GM12878 (cell line): ENCODE measurements around the gene CD276. TPM values are rescaled to one million over a fixed set of nuclear protein-coding genes. Genes with fewer than 3 reads are reported as not detected.

Experiments
- ATAC-seq: fragments of 200-7000 bp; cut with Tn5 transposase; 3 replicates; pipeline ENCODE4 v1.9.1; 2020; ENCODE audit warnings: mild to moderate bottlenecking, moderate library complexity
- BruUV-seq: library from RNA; stranded (reverse); fragments of 400-500 nt; replicated peaks from 2 replicates; lab custom pipeline; 2021; lab: Mats Ljungman, UMichigan
- CTCF ChIA-PET: fragments of 300-600 bp; sonication (Branson Sonifier 250); formaldehyde crosslinking; extraction: SDS; loops from one replicate; lab custom pipeline; 2021; ENCODE audit warnings: inconsistent platforms; lab: Yijun Ruan, JAX
- POLR2A ChIA-PET: fragments of 350-600 bp; formaldehyde crosslinking; extraction: SDS; loops from one replicate; lab custom pipeline; 2021; ENCODE audit warnings: inconsistent platforms; lab: Charles Lee
- RAD21 ChIA-PET: fragments of 300-600 bp; sonication (Branson Sonifier 250); formaldehyde crosslinking; loops from one replicate; lab custom pipeline; 2023; ENCODE audit warnings: antibody characterized with exemption; ENCODE audit not compliant: unreplicated experiment; lab: Charles Lee
- SMC1A ChIA-PET: fragments of 300-600 bp; sonication (Branson Sonifier 250); formaldehyde crosslinking; loops from one replicate; lab custom pipeline; 2023; ENCODE audit not compliant: unreplicated experiment, uncharacterized antibody; lab: Charles Lee
- DNase-seq: peaks from one replicate; pipeline ENCODE4 v3.0.0-alpha.2; 2011; ENCODE audit warnings: low read depth, low spot score
- FAIRE-seq: peaks from 3 replicates; lab custom pipeline; 2011; peaks lifted over from hg19 to GRCh38; lab: Jason Lieb, UNC
- H2AFZ ChIP-seq: 2 replicates; pipeline ENCODE4 v1.6.0; 2011; ENCODE audit warnings: low read depth, low read length, control low read depth; ENCODE audit not compliant: control insufficient read depth
- H3K27ac ChIP-seq: 2 replicates; pipeline ENCODE4 v1.5.1; 2011; ENCODE audit warnings: control low read depth; ENCODE audit not compliant: control insufficient read depth, insufficient read depth
- H3K27me3 ChIP-seq, 2 experiments: replicated peaks in 1 of 2; 2 replicates each; pipeline versions ENCODE4 v1.6.0 to v1.6.1; 2011; ENCODE audit warnings: low read length in 1 of 2; ENCODE audit not compliant: control insufficient read depth in 2 of 2, insufficient read depth in 2 of 2
- H3K36me3 ChIP-seq, 2 experiments: 2 replicates each; pipeline ENCODE4 v1.5.1; 2011; ENCODE audit warnings: low read length in 1 of 2; ENCODE audit not compliant: control insufficient read depth in 2 of 2, insufficient read depth in 2 of 2
- H3K4me1 ChIP-seq: 2 replicates; pipeline ENCODE4 v1.6.1; 2011; ENCODE audit warnings: mild to moderate bottlenecking, low read length, moderate library complexity, mixed read lengths; ENCODE audit not compliant: control insufficient read depth, insufficient read depth
- H3K4me2 ChIP-seq: 2 replicates; pipeline ENCODE4 v1.6.0; 2011; ENCODE audit warnings: control low read depth; ENCODE audit not compliant: control insufficient read depth, insufficient read depth
- H3K4me3 ChIP-seq: fragments of 200-600 bp; sonication (generic); 2 replicates; pipeline ENCODE4 v1.5.1; 2016
- H3K79me2 ChIP-seq: 2 replicates; pipeline ENCODE4 v1.6.0; 2011; ENCODE audit warnings: low read length; ENCODE audit not compliant: control insufficient read depth, insufficient read depth
- H3K9ac ChIP-seq: 2 replicates; pipeline ENCODE4 v1.8.0; 2011; ENCODE audit warnings: low read length, control low read depth, mixed read lengths; ENCODE audit not compliant: control insufficient read depth, insufficient read depth
- H3K9me3 ChIP-seq: replicated peaks from 3 replicates; pipeline ENCODE4 v1.5.1; 2011; ENCODE audit warnings: mild to moderate bottlenecking, low read length; ENCODE audit not compliant: control insufficient read depth, insufficient read depth
- H4K20me1 ChIP-seq: 2 replicates; pipeline ENCODE4 v1.6.0; 2011; ENCODE audit not compliant: control insufficient read depth, insufficient read depth
- EED ChIP-seq: sonication (generic); IDR thresholded peaks from 2 replicates; pipeline ENCODE4 v1.6.1; 2016; ENCODE audit warnings: antibody characterized with exemption, low read depth
- MYC ChIP-seq: IDR thresholded peaks from 2 replicates; pipeline ENCODE4 v1.6.1; 2011; ENCODE audit warnings: mild to moderate bottlenecking, low read length, moderate library complexity, inconsistent platforms; ENCODE audit not compliant: insufficient read depth, insufficient replicate concordance, insufficient read length, severe bottlenecking
- PML ChIP-seq: IDR thresholded peaks from 2 replicates; pipeline ENCODE4 v1.6.1; 2012; ENCODE audit warnings: low read length, inconsistent platforms
- POLR2A ChIP-seq: IDR thresholded peaks from 2 replicates; pipeline ENCODE4 v1.6.1; 2011; ENCODE audit warnings: low read depth, mild to moderate bottlenecking, low read length
- RB1 ChIP-seq: fragments of 450-650 bp; formaldehyde crosslinking; IDR thresholded peaks from 2 replicates; pipeline ENCODE4 v1.6.1; 2017; ENCODE audit warnings: mild to moderate bottlenecking, borderline replicate concordance
- RCOR1 ChIP-seq: conservative IDR thresholded peaks from 2 replicates; pipeline ENCODE4 v1.6.1; 2012; ENCODE audit warnings: low read depth, low read length, improper control_type of control experiment
- SMAD5 ChIP-seq: IDR thresholded peaks from 2 replicates; pipeline ENCODE4 v1.6.1; 2016; ENCODE audit warnings: antibody characterized with exemption, low read depth
- SP1 ChIP-seq: IDR thresholded peaks from one replicate; pipeline ENCODE4 v1.6.1; 2011; ENCODE audit warnings: low read depth, low read length
- SPI1 ChIP-seq: IDR thresholded peaks from 2 replicates; pipeline ENCODE4 v1.6.1; 2011; ENCODE audit warnings: low read depth, mild to moderate bottlenecking, low read length, moderate library complexity, borderline replicate concordance; ENCODE audit not compliant: insufficient read depth
- SUPT20H ChIP-seq: IDR thresholded peaks from 2 replicates; pipeline ENCODE4 v1.6.1; 2011; ENCODE audit warnings: low read depth, mild to moderate bottlenecking, low read length, moderate library complexity, borderline replicate concordance; ENCODE audit not compliant: control insufficient read depth
- SUZ12 ChIP-seq: fragments of 200-600 bp; sonication (generic); IDR thresholded peaks from one replicate; pipeline ENCODE4 v1.6.1; 2018; ENCODE audit warnings: antibody characterized with exemption, mild to moderate bottlenecking; ENCODE audit not compliant: unreplicated experiment
- YBX1 ChIP-seq: fragments of 450-650 bp; IDR thresholded peaks from 2 replicates; pipeline ENCODE4 v1.6.1; 2016; ENCODE audit warnings: antibody characterized with exemption
- ZBED1 ChIP-seq: IDR thresholded peaks from 2 replicates; pipeline ENCODE4 v1.6.1; 2016; ENCODE audit warnings: borderline replicate concordance
- ZNF384 ChIP-seq: IDR thresholded peaks from 2 replicates; pipeline ENCODE4 v1.6.1; 2012; ENCODE audit warnings: low read depth, mild to moderate bottlenecking, low read length, improper control_type of control experiment, borderline replicate concordance
- WGBS: methylation state at CpG from one replicate; pipeline ENCODE4 v1.1.6; 2016; ENCODE audit warnings: low lambda C conversion rate; ENCODE audit not compliant: insufficient replicate concordance, insufficient coverage; ENCODE audit errors: missing lambda C conversion rate; 5-methylcytosine and 5-hydroxymethylcytosine counted together
- in situ Hi-C: fragments of 300-500 bp; cut with MboI; formaldehyde crosslinking; loops from 9 replicates; pipeline ENCODE4 v1.14.3; 2018; ENCODE audit warnings: mixed read lengths
- intact Hi-C: fragments of 100-400 bp; cut with micrococcal nuclease; formaldehyde crosslinking; loops from one replicate; pipeline ENCODE4 v1.14.2; 2022; ENCODE audit not compliant: unreplicated experiment
- polyA plus RNA-seq, 11 experiments: library from polyadenylated mRNA; depleted of rRNA in 4 of 11; unstranded in 6 of 11; stranded (reverse) in 5 of 11; fragments of >200 nt; fragmentation: Nextera tagmentation in 4 of 11; fragmentation: Illumina TruSeq in 1 of 11; extraction: Ambion mirVana in 4 of 11; extraction: Trizol in 1 of 11; gene quantifications; 1 replicate in 1 of 11; 2 replicates in 10 of 11; pipeline versions ENCODE4 v1.2.1 to v1.2.3, GENCODE V29; 2011 to 2016; ENCODE audit warnings: inconsistent platforms in 2 of 11, missing spikeins in 2 of 11, low read depth in 1 of 11
- total RNA-seq, 4 experiments: library from RNA; depleted of rRNA in 3 of 4; stranded (reverse); fragments of >200 nt in 3 of 4; fragmentation: Illumina TruSeq in 1 of 4; extraction: Trizol in 1 of 4; gene quantifications; 2 replicates each; pipeline versions ENCODE4 v1.2.1 to v1.2.3, GENCODE V29; 2013 to 2021
- TF ChIP-seq, protein P1 (sequence below): IDR thresholded peaks from 2 replicates; pipeline ENCODE4 v1.6.1; 2011; ENCODE audit warnings: low read depth, mild to moderate bottlenecking, low read length, moderate library complexity, borderline replicate concordance; ENCODE audit errors: extremely low read depth
- TF ChIP-seq, protein P2 (sequence below): IDR thresholded peaks from 2 replicates; pipeline ENCODE4 v1.6.1; 2011; ENCODE audit warnings: mild to moderate bottlenecking, low read depth, low read length, moderate library complexity; ENCODE audit not compliant: insufficient replicate concordance
- TF ChIP-seq, protein P3 (sequence below): fragments of 450-650 bp; IDR thresholded peaks from 2 replicates; pipeline ENCODE4 v1.6.1; 2018; ENCODE audit warnings: borderline replicate concordance, mild to moderate bottlenecking; ENCODE audit not compliant: partially characterized antibody

CD276 gene
- total and polyA plus RNA-seq, 10 of the 15 experiments (the other 5 are each of a cell fraction or from before 2014, with no cell fraction given): 0.11 to 3.0 (median 1.2) TPM

DNA sequence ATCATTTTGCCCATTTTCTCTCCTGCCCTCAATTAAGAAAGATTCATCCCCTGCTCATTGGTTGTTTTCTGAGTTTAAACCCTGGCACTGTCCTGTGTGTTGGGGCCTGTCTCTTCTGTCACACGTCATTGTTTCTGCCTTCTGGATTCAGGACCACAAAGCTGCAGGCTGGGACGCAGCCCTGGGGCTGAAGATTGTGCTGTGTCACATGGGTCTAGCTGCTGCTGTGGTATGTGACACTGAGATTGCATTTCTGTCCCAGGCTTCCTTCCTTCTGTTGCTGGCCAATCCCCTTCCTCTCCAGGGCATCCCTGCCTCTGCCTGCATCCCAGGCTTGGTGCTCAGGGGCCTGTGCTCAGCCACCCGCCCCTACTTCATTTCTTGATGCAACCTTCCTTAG is 40.0 kb downstream of the CD276 start (continued):
- no peak for TF ChIP-seq POLR2A
- no peak for TF ChIP-seq EED
- no peak for TF ChIP-seq SMAD5
- no peak for TF ChIP-seq SPI1
- TF ChIP-seq PML: no peak

DNA sequence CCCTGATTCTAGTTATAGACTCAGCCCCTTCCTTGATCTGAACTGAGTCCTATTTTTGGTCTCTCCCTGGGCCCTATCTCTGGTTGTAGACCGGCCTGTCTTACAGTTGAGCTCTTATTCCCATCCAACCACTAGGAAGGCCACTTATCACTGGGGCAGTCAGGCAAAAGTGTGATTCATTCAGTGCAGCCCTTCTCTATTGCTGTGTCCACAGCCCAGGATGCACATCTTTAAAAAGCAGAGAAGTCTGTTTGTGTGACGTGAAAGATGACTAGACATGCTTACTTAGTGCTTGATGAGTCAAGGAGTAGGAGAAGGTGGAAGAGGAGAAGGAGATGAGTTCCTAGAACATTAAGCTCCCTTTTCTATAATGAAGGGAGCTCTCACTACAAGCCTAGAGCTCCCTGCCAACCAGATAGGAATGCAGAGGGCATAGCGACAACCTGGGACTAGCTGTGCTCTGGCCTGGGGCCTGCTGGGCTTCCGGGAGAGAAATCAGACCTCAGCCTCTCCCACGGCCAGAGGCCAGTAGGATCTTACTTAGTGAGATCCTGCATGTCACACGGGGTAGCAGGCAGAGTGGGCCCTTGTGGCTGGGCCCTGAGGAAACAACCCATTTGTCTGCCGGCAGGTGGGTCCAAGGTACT is 43.3 kb downstream of the CD276 start:
- no peaks in the 10 kb centered on the region for H3K9me3 ChIP-seq
- H4K20me1 ChIP-seq: no peaks in the 10 kb centered on the region; the same call in 1 of the 2 replicates
- peaks cover 1 to 3% of the 10 kb centered on the region in 2 experiments for H3K27me3 ChIP-seq
- no peak overlapping the region for H2AFZ ChIP-seq
- H3K27ac ChIP-seq: no peak overlapping the region
- H3K9ac ChIP-seq: no peak overlapping the region
- intact Hi-C loops: no loop called here
- no peaks in the 10 kb centered on the region for H3K36me3 ChIP-seq
- ChIA-PET POLR2A (no interaction called here), CTCF (interaction anchor here (1.2 kb wide), 1 partner anchor 12 kb away, joined by 3 read pairs; no protein-coding TSS in a partner anchor), SMC1A (no interaction called here), RAD21 (no interaction called here)
- FAIRE-seq: no peak
- H3K4me3 ChIP-seq: no peak overlapping the region
- no peak for DNase-seq
- H3K79me2 ChIP-seq: no peaks in the 10 kb centered on the region
- ATAC-seq: no peak
- WGBS: 19% methylated on average over 7 of the region's 7 CpGs
- H3K4me2 ChIP-seq: no peak overlapping the region
- BruUV-seq: no TSS peak
- in situ Hi-C loops: no loop called here
- H3K4me1 ChIP-seq: no peaks in the 10 kb centered on the region
- no peak for TF ChIP-seq YBX1
- TF ChIP-seq, protein P1, sequence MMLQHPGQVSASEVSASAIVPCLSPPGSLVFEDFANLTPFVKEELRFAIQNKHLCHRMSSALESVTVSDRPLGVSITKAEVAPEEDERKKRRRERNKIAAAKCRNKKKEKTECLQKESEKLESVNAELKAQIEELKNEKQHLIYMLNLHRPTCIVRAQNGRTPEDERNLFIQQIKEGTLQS: no peak
- TF ChIP-seq RCOR1: no peak
- no peak for TF ChIP-seq SUZ12
- no peak for TF ChIP-seq SP1
- TF ChIP-seq, protein P2, sequence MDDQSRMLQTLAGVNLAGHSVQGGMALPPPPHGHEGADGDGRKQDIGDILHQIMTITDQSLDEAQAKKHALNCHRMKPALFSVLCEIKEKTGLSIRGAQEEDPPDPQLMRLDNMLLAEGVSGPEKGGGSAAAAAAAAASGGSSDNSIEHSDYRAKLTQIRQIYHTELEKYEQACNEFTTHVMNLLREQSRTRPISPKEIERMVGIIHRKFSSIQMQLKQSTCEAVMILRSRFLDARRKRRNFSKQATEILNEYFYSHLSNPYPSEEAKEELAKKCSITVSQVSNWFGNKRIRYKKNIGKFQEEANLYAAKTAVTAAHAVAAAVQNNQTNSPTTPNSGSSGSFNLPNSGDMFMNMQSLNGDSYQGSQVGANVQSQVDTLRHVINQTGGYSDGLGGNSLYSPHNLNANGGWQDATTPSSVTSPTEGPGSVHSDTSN: no peak
- no peak for TF ChIP-seq ZNF384
- no peak for TF ChIP-seq MYC
- TF ChIP-seq RB1: no peak
- no peak for TF ChIP-seq ZBED1
- TF ChIP-seq, protein P3, sequence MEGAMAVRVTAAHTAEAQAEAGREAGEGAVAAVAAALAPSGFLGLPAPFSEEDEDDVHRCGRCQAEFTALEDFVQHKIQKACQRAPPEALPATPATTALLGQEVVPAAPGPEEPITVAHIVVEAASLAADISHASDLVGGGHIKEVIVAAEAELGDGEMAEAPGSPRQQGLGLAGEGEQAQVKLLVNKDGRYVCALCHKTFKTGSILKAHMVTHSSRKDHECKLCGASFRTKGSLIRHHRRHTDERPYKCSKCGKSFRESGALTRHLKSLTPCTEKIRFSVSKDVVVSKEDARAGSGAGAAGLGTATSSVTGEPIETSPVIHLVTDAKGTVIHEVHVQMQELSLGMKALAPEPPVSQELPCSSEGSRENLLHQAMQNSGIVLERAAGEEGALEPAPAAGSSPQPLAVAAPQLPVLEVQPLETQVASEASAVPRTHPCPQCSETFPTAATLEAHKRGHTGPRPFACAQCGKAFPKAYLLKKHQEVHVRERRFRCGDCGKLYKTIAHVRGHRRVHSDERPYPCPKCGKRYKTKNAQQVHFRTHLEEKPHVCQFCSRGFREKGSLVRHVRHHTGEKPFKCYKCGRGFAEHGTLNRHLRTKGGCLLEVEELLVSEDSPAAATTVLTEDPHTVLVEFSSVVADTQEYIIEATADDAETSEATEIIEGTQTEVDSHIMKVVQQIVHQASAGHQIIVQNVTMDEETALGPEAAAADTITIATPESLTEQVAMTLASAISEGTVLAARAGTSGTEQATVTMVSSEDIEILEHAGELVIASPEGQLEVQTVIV: no peak
- TF ChIP-seq SUPT20H: no peak
